OCI-LY3 (cell line): ENCODE data around the gene PEX16.

Experiments used
- CTCF ChIP-seq: fragments of 200-600, 300-600 bp; sonication (generic); IDR thresholded peaks from 2 replicates; pipeline ENCODE4 v1.5.1; 2014; ENCODE audit warnings: antibody characterized with exemption, low read length, low read depth
- EZH2phosphoT487 ChIP-seq: fragments of 200-600 bp; shearing (Covaris generic); IDR thresholded peaks from 2 replicates; pipeline ENCODE4 v1.6.1; 2018; ENCODE audit warnings: antibody characterized with exemption, mixed run types, low read depth

GRCh38 chr11:45924927-45925326 lies 7.2 kb upstream of the PEX16 start:
- TF ChIP-seq EZH2phosphoT487 (no peak), CTCF (no peak)
